GM18951 (cell line): ENCODE results near the gene ZNF69.
"Not testable (repeated sequence)": the region's sequence is repeated elsewhere in the genome, so short reads cannot be mapped to it uniquely, and the experiment has no call there.

ENCODE experiments used
- POLR2A ChIP-seq: IDR thresholded peaks from 4 replicates; pipeline ENCODE4 v1.6.1; 2011; ENCODE audit warnings: mild to moderate bottlenecking; ENCODE audit not compliant: insufficient read length, insufficient read depth; ENCODE audit errors: extremely low read depth
- in situ Hi-C: fragments of 300-500 bp; cut with MboI; formaldehyde crosslinking; loops from one replicate; pipeline ENCODE4 v1.12.0; 2022; ENCODE audit warnings: low sequenced_read_pairs, mixed read lengths, inconsistent platforms; ENCODE audit not compliant: unreplicated experiment

The ZNF69 gene

GRCh38 chr19:11887611-11888531 lies at the start of gene ZNF69:
Gene ZNF69 (plus strand): TSS chr19:11887782. CDS start chr19:11887924, 142 bp downstream.
- in situ Hi-C loops = no loop called here
- peak; percentile 32 for TF ChIP-seq POLR2A

DNA sequence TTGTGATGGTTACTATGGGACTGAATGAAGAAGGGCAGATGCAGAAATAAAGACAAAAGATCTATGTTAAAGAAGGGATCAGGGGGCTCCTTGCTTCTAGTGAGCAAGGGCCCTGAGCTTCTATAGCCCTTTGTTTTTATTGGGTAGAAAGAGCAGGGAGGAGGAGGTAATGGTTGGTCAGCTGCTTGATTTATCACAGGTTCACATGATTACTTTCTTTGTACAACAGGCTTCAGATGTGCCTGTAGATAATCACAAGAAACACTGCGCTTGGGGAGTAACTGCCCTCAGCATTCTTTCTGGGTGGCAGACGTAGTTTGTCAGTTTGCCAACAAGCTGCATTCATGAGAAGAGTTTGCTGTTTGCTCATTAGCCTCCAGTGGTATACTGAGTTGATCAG lies 43.9 kb upstream of the ZNF69 start:
- TF ChIP-seq POLR2A = no peak
- in situ Hi-C loops = no loop called here

GRCh38 chr19:11847615-11848014 lies 40.0 kb upstream of the ZNF69 start:
- in situ Hi-C loops = not testable (repeated sequence)

- in situ Hi-C loops = no loop called here
- TF ChIP-seq POLR2A = no peak
Observed at GRCh38 chr19:11848200-11848593, 39.4 kb upstream of the ZNF69 start.

GRCh38 chr19:11848594-11849469 lies 38.8 kb upstream of the ZNF69 start, which contains the start of gene ZNF439:
Gene ZNF439 (plus strand): TSS chr19:11848726. CDS start chr19:11848868, 142 bp downstream.
- in situ Hi-C loops = no loop called here
- peak; percentile 70 for TF ChIP-seq POLR2A

GRCh38 chr19:11850289-11850688 lies 37.3 kb upstream of the ZNF69 start:
- in situ Hi-C loops = not testable (repeated sequence)

DNA sequence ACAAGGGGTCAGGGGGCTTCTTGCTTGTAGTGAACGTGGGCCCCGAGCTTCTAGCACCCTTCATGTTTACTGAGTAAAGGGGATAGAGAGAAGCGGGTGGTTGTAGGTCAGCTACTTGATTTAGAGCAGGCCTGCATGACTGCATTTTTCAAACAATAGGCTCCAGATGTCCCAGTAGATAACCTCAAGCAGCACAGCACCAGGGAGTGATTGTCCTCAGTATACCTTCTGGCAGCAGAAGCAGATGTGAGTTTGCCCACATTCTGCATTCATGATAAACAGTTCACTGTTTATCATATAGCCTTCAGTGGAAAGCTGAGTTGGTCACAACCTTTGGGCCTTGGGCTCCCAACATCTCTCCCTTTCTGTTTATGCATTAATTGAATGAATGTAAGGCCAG lies 34.2 kb upstream of the ZNF69 start:
- no peak for TF ChIP-seq POLR2A
- in situ Hi-C loops = no loop called here

DNA sequence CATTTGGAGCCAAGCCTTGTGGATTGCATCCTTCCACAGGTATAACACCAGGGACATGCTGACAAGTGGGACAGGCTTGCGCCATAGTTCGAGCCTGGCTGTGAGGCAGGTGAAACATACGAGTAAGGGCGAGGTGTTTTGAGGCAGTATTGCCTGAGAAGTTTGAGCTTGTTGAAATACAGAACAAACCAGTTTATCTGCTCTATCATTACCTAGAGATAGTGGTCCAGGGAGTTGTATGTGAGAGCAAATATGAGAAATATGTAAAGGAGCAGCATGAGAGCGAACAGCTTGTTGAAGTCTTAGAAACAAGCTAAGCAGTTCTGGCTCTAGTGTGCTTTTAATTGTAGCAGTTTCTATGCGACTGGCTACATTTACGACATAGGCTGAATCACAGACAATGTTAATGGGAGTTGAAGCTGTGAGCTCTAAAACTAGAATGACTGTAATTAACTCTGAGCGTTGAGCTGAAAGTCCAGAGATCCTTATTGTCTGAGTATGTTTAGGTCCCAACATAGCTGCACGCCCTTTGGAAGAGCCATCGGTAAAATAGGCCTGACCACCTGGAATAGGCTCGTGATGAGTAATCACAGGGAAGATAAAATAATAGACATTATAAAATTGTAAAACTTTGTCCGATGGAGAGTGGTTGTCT lies 30.9 kb upstream of the ZNF69 start:
- no peak for TF ChIP-seq POLR2A
- in situ Hi-C loops = no loop called here

DNA sequence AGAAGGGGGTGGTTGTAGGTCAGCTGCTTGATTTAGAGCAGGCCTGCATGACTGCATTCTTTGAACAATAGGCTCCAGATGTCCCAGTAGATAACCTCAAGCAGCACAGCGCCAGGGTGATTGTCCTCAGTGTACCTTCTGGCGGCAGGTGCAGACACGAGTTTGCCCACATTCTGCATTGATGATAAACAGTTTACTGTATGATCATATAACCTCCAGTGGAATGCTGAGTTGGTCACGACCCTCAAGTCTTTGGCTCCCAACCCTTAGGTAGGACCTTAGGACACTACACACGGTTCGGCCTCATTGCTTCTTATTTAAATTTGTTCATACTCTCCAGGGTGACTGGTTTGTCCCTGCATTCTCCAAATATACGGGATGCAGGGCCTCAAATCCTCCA lies 26.9 kb upstream of the ZNF69 start:
- TF ChIP-seq POLR2A = no peak
- in situ Hi-C loops = no loop called here

GRCh38 chr19:11861301-11861700 lies 26.3 kb upstream of the ZNF69 start:
- in situ Hi-C loops = no loop called here
- no peak for TF ChIP-seq POLR2A

DNA sequence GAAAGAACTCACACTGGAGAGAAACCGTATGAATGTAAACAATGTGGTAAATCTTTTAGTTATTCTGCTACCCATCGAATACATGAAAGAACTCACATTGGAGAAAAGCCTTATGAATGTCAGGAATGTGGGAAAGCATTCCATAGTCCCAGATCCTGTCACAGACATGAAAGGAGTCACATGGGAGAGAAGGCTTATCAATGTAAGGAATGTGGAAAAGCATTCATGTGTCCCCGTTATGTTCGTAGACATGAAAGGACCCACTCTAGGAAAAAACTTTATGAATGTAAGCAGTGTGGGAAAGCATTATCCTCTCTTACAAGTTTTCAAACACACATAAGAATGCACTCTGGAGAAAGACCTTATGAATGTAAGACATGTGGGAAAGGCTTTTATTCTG lies 19.8 kb upstream of the ZNF69 start:
- in situ Hi-C loops = not testable (repeated sequence)

DNA sequence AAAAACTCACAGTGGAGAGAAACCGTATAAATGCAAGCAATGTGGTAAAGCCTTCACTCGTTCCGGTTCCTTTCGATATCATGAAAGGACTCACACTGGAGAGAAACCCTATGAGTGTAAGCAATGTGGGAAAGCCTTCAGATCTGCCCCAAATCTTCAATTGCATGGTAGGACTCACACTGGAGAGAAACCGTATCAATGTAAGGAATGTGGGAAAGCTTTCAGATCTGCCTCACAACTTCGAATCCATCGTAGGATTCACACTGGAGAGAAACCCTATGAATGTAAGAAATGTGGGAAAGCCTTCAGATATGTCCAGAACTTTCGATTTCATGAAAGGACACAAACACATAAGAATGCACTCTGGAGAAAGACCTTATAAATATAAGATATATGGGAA lies 19.4 kb upstream of the ZNF69 start:
- TF ChIP-seq POLR2A = no peak
- in situ Hi-C loops = no loop called here

GRCh38 chr19:11872624-11873023 lies 15.0 kb upstream of the ZNF69 start:
- no peak for TF ChIP-seq POLR2A
- in situ Hi-C loops = no loop called here
